Glomerular visceral epithelial cell (primary cell): Measurements from ENCODE around the gene AKT2.

Experiments
- DNase-seq: peaks from one replicate; pipeline ENCODE4 v3.0.0-alpha.2; 2016; ENCODE audit errors: extremely low spot score

The AKT2 gene

DNA sequence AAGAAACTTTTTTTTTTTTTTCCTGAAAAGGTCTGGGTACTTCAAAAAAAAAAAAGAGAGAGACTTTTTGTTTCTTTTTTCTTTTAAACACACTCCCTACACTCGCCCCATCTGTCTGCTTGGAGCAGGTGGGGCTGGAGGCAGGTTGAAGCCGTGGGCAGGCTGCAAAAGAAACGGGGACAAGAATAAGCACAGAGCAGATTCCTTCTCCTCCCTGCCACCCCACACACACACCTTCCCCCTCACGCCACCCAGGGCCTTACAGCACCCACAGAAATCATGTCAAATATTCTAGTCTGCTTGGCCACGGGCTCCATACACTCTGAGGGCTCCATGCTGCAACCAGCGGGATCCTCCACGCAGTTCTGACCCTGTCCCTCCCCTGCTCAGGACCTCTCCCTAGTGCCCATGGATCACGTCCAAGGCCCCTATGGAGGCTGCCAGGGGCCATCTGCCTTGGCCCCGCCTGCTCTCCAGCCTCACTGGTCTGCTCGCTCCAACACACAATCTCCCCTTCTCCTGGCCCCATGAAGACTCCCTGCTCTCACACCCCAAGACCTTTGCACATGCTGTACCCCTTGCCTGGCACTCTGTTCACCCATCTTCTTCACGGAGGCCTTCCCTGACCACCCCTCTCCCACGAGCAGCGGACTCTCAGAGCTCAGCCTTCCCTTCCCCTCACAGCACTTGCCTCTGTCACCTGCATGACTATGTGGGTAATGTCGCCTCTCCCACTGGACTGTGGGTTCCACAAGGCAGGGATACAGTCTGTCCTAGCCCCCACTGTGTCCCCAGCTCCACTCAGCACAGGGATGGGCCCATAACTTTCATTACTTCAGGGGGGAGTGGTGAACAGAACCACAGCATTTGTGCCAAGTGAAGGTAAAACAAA, 11.4 kb downstream of the AKT2 start:
- no peak for DNase-seq

DNA sequence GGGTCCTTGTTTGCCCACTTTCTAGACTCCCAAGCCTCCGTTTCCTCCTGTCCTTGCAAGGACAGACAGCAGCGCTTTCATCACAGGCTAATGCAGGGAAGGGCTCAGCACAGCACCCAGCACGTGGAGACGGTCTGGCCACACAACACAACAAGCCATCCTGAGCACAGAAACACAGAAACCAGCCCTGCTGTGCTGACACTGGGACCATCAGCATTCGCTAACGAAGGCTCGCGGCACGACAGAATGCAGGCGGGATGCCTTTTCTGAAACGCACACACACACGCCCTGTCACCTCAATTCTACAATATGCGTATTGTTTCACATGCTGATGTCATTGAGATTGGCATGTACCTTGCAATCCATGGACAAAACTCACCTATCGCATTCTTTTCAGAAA, 12.9 kb downstream of the AKT2 start:
- DNase-seq, result no peak

DNA sequence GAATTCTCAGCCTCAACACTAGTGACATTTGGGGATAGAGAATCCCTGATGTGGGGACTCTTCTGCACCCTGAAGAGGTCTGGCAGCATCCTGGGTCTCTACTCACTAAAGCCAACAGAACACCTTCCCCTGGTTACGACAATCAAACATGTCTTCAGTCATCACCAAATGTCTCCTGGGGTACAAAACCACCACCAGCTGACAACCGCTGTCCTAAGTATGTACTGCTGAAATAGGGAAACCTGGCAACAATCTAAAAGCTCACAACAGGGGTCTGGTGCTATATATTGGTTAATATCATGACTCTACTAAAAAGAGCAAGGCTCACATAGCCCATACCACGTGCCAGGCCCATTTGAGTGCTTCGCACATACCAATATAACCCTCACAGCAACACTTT, 13.4 kb downstream of the AKT2 start:
- DNase-seq, result no peak

DNA sequence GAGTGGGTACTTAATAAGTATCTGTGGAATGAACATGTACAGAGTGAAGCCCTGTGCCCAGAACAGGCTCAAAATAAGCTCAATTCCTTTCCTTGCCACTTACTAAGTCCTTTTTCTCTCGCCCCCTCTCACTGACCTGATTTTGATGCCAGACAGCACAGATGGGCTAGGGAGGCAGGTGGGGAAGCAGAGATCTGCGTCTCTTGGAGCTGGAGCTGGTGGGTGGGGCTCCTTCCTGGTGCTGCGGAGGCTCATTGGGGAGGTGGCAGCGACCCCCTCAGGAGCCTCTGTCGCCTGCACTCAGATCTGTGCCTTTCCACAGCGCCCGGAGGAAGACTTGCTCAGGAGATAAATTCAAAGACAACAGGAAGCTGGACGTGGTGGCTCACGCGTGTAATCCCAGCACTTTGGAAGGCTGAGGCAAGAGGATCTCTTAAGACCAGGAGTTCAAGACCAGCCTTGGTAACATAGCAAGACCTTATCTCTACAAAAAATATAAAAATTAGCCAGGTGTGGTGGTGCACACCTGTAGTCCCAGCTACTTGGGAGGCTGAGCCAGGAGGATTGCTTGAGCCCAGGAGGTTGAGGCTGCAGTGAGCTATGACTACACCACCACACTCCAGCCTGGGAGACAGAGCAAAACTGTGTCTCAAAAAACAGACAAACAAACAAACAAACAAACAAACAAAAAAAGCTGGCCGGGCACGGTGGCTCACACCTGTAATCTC, 14.6 kb downstream of the AKT2 start:
- DNase-seq, result no peak

DNA sequence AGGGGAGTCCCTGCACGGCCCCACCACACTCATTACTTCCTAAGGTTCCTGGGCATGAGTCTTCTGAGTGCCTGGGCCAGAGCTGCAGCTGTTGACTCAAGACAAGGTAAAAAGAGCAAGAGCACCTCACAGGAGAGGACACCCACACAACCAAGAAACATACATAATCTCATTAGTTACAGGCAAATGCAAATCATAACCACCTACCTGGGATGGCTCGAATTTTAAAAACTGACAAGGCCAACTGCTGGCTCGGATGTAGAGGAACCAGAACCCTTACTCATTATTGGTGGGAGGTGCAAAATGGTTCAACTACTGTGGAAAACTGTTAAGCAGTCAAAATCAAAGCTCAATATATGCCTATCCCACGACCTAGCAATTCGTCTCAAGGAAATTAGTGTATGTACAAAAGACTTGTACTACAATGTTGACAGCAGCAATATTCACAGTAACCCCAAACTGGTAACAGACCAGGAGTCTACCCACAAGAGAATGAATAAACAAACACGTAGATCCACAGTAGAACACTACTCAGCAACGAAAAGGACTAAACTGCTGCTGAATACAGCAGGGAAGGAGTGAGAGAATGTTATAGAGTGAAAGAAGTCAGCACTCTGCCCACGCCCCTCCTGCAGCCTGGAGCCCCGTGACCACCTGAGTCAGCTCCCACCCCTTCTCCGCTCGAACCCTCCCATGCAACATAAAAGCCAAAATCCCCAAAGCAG, 15.8 kb downstream of the AKT2 start:
- DNase-seq, result no peak

DNA sequence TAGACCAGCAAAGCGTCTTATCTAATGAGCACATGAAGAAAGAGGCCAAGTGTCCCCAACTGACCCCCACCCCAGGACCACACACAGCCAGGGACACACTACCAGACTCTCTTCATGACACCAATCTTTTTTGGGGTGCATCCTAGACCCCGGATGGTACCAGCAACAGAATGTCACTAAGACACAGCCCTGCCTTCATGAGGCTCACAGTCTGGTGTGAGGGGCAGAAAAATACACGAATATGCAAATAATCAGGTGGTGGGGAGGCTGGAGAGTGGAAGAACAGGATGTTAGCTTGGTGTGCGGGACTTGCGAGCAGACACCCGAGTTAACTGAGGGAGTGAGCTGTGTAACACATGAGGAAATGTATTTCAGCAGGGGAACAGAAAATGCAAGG, 17.5 kb downstream of the AKT2 start:
- DNase-seq, result no peak

DNA sequence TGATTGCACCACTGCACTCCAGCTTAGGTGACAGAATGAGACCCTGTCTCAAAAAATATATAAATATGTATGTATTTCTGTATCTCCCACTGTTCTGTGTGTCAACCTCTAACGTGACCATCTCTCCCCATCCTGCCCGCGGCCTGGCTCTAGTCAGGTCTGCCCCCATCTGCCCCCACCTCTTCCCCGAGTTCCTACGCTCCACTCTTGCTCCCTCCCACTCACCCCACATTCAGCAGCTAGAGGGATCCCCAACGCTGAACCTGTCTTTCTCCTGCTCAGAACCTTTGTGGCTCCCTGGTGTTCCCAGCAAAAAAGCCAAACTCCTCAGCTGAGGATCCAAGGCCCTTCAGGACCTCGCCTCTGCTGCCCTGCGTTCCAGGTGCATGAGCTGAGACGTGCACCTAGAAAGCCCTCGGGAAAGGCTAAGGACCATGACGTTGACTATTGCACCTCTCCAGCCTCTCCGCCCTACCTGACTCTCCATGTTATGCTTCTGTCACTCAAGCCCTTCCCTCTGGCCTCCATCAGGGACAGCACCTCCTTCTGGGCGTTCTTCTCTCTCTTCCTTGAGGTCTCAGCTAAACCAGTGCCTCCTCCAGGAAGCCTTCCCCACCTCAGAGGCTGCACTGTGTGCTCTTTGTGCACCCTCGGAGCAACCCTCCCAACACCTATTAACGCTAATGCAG, 18.1 kb downstream of the AKT2 start:
- no peak for DNase-seq

DNA sequence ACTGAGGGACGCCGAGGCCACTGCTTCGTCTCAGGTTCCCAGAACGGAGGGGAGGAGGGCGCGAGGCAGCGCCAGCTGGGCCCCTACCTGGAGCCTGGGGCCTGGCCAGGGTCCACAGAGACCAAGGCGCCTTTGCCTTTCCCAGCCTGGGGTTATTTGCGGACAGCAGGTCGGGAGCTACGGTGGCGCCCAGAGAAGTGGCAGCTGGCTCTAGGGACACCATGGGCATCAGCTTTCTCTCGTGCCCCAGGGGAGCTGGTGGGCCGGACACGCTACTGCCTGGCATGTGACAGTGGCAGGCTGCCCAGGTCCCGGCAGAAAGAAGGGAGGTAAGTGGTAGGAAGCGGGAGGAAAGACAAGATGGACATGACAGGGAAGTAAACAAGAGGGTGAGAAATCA, 19.0 kb downstream of the AKT2 start:
- DNase-seq, result no peak

DNA sequence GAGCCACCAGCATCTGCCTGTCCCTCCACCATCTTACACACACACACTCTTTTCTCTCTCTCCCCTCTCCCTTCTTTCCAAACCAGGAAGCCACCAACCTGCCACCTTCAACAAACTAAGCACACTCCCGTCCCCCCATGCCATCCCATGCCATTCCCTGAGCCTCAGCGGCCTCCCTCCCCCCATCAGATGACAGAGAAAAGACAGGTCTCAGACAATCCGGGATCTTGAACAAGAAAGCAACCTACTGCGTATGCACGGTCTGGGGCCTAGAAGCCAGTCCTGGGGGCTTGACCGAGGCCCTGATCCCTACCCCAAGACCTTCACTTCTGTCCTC, 19.4 kb downstream of the AKT2 start:
- DNase-seq, result no peak

DNA sequence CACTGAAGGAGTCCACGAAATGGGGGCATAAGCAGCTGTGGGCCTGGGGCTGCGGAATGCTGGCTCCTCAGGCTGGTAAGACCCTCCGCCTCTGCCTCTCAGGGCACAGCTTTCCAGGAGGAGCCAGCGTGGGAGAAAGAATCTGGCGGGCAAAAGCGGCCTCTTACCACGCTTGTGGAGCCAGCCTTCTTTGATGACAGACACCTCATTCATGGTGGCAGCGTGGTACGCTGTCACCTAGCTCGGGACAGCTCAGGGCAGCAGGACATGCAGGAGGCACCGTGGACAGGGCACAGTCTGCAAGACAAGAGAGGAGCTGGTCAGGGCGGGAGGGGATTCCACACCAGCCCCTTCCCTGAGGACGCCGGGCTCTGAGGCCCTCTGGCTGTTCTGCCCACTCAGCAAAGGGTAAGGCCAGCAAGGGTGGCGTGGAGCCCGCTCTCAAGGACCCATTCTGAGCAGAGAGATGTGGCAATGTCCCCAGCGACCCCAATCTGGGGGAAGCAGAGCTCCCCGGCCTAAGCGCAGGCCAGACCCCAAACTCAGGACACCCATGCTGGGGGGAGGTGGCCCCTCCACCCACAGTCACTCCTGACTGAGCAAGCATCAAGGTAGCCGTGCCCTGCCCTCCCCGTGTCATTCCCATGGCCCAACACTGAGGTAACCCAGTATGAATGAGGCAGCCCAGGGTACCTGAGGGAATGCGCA, 19.9 kb downstream of the AKT2 start:
- no peak for DNase-seq

DNA sequence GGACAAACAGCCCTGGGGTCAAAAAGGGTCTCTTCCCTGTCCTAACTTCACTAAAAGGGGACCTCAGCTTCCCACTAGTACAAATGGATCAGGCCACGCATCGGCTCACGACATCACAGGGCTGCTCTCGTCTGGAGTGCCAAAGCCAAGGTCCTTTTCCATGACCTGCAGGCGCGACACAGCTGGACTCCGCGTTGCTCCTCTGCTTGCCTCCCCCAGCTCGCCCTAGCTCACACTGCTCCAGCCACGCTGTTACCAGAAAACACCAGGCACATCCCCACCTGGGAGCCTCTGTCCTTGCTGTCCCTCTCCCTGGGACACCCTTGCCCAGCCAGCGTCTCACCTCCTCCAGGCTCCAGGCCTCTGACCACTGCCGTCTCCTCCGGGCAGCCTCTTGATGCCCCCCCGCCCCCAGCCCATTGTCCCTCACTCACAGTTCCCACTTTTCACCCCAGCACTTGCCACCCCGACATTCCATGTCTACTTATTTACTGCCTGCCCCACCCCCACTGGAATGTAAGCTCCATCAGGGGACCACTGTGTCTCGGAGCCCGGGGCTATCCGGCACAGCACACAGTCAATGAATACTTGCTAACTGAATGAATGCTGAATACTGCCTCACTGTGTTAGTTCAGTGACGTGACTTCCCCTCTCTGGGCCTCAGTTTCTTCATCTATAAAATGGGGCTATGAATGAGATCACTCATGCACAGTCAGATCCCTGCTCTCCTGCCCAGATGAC, 20.7 kb downstream of the AKT2 start:
- DNase-seq, result no peak

DNA sequence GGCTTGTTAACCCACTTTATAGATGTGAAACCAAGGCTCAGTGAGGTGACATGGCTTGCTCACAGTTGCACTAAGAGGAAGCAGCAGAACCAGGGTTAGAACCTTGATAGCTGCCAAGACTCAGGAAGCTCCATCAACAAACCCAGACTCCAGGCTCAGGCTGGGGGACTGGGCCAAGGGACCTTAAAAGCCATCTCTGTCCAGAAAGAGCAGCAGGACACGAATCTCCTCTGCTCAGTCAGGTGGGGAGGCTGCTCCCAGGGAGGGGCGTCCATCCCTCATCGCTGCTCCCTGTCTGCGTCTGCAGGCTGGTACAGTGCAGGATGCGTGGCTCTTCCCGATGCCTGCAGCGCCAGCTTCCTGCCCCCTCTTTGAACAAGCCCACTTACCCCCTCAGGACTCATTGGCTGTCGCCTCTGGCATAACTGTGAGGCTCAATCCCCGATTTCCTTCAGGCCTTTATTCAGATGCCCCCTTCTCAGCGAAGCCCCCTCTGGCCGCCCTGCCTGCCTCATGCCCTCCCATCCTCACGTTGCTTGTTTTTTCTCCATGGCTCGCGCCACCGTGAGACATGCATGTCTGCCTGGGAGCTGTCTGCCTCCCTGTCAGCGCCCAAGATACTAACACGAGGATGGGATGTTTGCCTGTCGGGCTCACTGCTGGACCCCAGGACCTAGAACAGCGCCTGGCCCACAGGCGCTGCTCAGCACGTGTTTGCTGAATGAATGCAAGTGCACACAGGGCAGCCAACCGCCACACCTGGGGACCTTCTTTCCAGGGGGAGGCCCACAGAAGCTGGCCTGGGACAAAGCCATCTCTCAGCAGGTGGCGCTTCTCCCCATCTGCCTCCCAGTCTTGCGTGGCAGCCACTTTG, 21.5 kb downstream of the AKT2 start:
- DNase-seq, result no peak

DNA sequence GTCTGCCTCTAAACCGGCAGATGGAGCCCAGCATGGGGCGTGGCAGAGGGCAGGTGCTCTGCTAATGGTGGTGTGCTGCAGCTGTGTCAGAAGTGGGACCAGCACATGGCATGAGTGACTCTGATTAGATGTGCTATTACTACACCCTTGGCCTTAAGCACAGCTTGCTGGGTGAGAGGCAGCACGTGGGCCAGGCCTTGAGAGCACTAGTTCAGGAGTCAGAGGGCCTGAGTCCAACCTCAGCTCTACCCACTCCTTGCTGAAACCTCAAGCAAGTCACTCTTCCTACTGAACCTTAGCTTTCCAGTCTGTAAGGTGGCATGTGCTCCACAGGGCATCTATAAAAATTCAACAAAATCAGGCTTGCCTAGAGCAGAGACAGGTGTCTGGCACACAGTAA, 22.7 kb downstream of the AKT2 start:
- no peak for DNase-seq

DNA sequence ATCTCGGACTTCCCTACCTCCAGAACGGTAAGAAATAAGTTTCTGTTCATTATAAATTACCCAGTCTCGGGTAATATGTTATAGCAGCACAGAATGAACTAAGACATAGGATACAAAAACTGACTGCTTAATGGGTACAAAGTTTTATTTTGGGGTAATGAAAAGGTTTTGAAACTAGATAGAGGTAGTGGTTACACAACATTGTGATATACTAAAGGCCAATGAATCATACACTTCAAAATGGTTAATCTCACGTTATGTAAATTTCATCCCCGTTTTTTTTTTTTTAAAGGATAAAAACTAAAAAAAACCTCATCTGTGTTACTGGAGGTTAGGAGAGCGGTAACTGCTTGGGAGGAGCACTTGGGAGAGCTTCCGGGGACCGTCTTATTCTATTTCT, 23.5 kb downstream of the AKT2 start:
- DNase-seq, result no peak

DNA sequence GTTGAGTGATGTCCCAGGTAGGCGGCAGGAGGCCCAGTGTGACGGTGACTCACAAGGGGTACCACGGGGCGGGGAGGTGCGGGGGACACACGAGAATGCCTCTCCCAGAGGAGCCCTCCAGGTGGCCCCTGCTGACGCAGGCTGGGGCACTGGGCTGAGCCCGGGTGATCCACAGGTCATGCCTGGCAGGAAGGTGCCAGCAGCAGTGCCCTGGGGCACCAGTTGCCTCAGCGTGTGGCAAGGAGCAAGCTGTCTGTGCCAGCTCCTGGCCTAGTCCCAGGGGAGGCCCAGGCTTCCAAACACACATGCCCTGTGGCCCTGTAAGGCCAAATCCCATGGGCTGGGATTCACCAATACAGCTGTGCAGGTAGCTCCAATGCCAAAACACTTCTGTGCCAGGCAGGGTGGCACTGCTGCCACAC, 28.0 kb downstream of the AKT2 start:
- no peak for DNase-seq

DNA sequence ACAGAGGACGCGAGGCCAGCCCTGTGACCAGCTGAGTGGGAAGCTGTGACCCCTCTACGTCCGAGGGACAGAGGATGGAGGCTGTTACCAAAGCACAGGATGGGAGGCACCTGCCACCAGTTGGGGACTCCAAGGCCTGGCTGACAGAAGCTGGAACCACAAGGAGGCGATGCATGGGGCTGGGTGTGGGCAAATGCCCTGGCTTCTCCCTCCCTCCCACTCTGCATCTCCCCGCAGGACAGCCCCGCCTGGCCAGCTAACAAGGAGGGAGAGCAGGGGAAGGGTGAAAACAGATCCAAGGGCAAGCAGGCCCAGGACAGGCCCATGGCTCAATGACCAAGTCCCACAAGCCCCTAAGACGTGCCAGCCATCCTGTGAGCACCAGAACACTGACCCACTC, 28.6 kb downstream of the AKT2 start:
- no peak for DNase-seq

DNA sequence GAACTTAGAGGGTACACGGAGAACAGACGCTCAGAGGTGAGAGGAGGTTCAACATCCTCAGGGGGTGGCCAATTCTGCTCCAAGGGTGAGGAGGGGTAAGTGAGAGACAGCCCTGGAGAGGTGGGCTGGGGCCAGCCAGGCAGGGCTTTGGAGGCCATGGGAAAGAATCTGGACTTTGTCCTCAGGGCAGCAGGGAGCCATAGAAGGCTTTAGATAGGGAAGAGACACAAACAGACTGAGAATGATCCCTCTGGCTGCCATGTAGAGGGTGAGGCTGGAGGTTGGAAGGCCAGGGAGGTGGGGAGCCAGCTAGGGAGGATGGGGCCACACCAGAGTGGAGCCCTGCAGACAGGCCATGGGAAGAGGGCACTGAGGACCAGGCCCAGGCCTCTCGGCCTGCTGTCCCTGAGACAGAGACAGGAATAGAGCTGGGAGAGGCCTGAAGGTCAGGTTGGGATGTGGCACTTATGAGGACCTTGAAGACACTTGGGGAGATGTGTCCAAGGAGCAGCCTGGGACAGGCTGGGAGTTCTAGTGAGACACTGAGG, 29.5 kb downstream of the AKT2 start:
- no peak for DNase-seq

DNA sequence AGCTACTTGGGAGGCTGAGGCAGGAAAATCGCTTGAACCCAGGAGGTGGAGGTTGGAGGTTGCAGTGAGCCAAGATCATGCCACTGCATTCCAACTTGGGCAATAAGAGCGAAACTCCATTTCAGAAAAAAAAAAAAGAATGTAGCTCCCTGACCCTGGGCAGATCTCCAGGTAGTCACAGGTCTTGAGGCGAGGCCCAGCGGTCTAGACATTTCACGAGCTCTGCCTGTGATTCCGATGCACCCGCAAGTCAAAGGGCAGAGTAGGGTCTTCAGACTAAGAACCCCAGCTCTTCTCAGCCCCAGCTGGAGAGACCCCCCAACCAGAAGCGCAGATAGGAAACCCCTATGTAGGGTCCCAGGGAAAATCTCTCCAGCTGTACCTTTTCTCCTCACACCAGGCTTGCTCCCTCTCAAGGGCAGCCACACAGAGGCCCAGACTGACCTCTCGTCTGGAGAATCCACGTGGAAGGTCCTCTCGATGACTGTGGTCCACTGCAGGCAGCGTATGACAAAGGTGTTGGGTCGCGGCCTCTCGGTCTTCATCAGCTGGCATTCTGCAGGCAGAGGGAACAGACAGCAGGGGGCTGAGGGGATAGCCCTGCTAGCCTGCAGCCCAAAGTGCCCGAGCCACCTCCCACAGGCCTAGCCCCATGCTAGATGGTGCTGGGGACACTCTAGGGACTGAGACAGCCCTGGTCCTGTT, 30.3 kb downstream of the AKT2 start:
- DNase-seq, result no peak

DNA sequence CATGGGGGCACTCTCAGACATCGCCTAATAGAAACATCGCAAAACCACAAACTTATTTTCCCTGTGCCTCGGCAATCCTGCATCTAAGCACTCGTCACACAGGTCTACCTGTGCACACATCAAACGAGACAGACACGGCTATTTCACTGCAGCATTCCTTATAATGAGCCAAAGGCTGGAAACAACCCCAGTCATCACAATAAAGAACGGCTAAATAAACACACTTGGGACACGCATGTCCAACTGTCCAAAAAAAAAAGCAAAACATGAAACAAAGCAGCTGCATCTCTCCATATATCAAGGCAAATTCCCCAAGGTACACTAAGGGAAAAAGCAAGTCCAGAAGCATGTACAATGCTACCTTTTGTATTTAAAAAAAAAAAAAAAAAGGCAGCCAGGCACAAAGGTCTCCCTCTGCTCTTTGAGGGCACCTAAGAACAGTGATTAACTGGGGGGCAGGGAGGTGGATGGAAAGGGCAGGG, 31.5 kb downstream of the AKT2 start:
- no peak for DNase-seq
